Psoas muscle (tissue), 8 donors: ENCODE data around the gene UBL3. TPM values are rescaled to one million over a fixed set of nuclear protein-coding genes. Genes with fewer than 3 reads are reported as not detected.

Experiments used
- ATAC-seq, 4 donors: fragments of 200-7000 bp; cut with Tn5 transposase; one replicate each; pipeline ENCODE4 v1.9.1; 2020; ENCODE audit warnings: moderate library complexity in 3 of 4, mild to moderate bottlenecking in 2 of 4
- DNase-seq, 2 donors: peaks; one replicate each; pipeline ENCODE4 v3.0.0-alpha.2; 2020
- H3K27ac ChIP-seq: fragments of 200-600 bp; one replicate; pipeline ENCODE4 v1.8.0; 2022
- H3K27me3 ChIP-seq, 3 donors: fragments of 200-600 bp in 1 of 3; one replicate each; pipeline versions ENCODE4 v1.6.1 to v1.8.0; 2013 to 2022; ENCODE audit warnings: low read length in 2 of 3, mild to moderate bottlenecking in 2 of 3, moderate library complexity in 1 of 3; ENCODE audit not compliant: insufficient read depth in 3 of 3
- H3K36me3 ChIP-seq, 2 donors: fragments of 200-600 bp in 1 of 2; one replicate each; pipeline versions ENCODE4 v1.6.1 to v1.8.0; 2013 to 2022; ENCODE audit warnings: low read depth in 1 of 2, mild to moderate bottlenecking in 1 of 2, moderate library complexity in 1 of 2; ENCODE audit not compliant: insufficient read depth in 1 of 2
- H3K4me1 ChIP-seq: fragments of 200-600 bp; one replicate; pipeline ENCODE4 v1.8.0; 2022
- H3K4me3 ChIP-seq: fragments of 200-600 bp; one replicate; pipeline ENCODE4 v1.8.0; 2022; ENCODE audit warnings: mild to moderate bottlenecking
- H3K9me3 ChIP-seq: fragments of 200-600 bp; one replicate; pipeline ENCODE4 v1.8.0; 2022
- WGBS, 3 donors: extraction: QIAGEN DNeasy Blood & Tissue Kit; methylation state at CpG; one replicate each; pipeline versions ENCODE4 v1.1.6 to v1.1.7; 2013; 5-methylcytosine and 5-hydroxymethylcytosine counted together
- intact Hi-C, 2 donors: fragments of 100-400 bp; cut with DNase I; formaldehyde crosslinking; loops; one replicate each; pipeline versions ENCODE4 v1.11.0 to v1.14.2; 2022
- polyA plus RNA-seq, 3 donors: library from polyadenylated mRNA; stranded (reverse); fragments of 200-250 nt; gene quantifications; one replicate each; pipeline ENCODE4 v1.2.3, GENCODE V29; 2013
- total RNA-seq, 4 donors: library from RNA; stranded (reverse); fragmentation: NEBNext Ultra II Directional in 2 of 4; extraction: Animal tissue kit (Norgen Biotek cat#: 25700) in 2 of 4; gene quantifications; one replicate each; pipeline versions ENCODE4 v1.2.1 to v1.2.4, GENCODE V29; 2021 to 2023
- TF ChIP-seq, protein P1 (sequence below): fragments of 200-600 bp; IDR thresholded peaks from one replicate; pipeline ENCODE4 v1.8.0; 2022; ENCODE audit warnings: antibody characterized with exemption
- donor health status: healthy with polysubstance abuse.
- donor health status: DM: no; HTN: no; CAD: no; lungs with moderate emphysema.
- donor health status: Bipolar disorder and iron deficiency.
- donor health status: healthy.
- donor health status: DM: yes; HTN: yes; CAD: no.
- donor health status: DM: no; HTN: no; CAD: no.
- donor health status: DM: no; HTN: no; CAD: no.
- donor health status: DM: yes; HTN: yes; CAD: no.

The UBL3 gene
- total and polyA plus RNA-seq, 7 donors = 15.7 to 43.8 (median 22.8) TPM

DNA sequence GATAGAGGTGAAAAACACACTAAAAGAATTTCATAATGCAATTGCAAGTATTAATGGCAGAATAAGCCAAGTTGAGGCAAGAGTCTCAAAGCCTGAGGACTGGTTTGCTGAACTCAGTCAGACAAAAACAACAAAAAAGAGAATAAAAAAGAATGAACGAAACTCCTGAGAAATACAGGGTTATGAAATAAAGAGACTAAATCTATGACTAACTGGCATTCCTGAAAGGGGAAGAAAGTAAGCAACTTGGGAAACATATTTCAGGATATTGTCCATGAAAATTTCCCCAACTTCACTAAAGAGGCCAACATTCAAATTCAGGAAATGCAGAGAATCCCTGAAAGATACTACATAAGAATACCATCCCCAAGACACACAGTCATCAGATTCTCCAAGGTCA, 47.8 kb downstream of the UBL3 start:
- no peak overlapping the region for H3K4me3 ChIP-seq
- H3K36me3 ChIP-seq = no peaks in the 10 kb centered on the region
- DNase-seq (no peak), ATAC-seq (no peak)
- intact Hi-C loops = no loop called here
- TF ChIP-seq, protein P1, sequence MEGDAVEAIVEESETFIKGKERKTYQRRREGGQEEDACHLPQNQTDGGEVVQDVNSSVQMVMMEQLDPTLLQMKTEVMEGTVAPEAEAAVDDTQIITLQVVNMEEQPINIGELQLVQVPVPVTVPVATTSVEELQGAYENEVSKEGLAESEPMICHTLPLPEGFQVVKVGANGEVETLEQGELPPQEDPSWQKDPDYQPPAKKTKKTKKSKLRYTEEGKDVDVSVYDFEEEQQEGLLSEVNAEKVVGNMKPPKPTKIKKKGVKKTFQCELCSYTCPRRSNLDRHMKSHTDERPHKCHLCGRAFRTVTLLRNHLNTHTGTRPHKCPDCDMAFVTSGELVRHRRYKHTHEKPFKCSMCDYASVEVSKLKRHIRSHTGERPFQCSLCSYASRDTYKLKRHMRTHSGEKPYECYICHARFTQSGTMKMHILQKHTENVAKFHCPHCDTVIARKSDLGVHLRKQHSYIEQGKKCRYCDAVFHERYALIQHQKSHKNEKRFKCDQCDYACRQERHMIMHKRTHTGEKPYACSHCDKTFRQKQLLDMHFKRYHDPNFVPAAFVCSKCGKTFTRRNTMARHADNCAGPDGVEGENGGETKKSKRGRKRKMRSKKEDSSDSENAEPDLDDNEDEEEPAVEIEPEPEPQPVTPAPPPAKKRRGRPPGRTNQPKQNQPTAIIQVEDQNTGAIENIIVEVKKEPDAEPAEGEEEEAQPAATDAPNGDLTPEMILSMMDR = no peak
- H3K4me1 ChIP-seq = peaks cover 49% of the 10 kb centered on the region
- H3K27me3 ChIP-seq = no peaks in the 10 kb centered on the region
- H3K27ac ChIP-seq = no peak overlapping the region
- WGBS, 3 donors = 88 to 94% (median 88%) methylated on average over 1 of the region's 1 CpG
- H3K9me3 ChIP-seq = no peaks in the 10 kb centered on the region

GRCh38 chr13:29801737-29802305, 48.6 kb downstream of the UBL3 start:
- peak in 3 of 4 donors; percentile 66 to 67 (median 67) for ATAC-seq
- H3K4me3 ChIP-seq = no peak overlapping the region
- H3K4me1 ChIP-seq = peaks cover 44% of the 10 kb centered on the region
- no peaks in the 10 kb centered on the region for H3K9me3 ChIP-seq
- H3K27ac ChIP-seq = no peak overlapping the region
- no peaks in the 10 kb centered on the region for H3K36me3 ChIP-seq
- H3K27me3 ChIP-seq = no peaks in the 10 kb centered on the region
- WGBS, 3 donors = 76 to 95% (median 77%) methylated on average over 4 of the region's 4 CpGs
- intact Hi-C loops = no loop called here
- TF ChIP-seq, protein P1 = no peak
- no peak for DNase-seq

DNA sequence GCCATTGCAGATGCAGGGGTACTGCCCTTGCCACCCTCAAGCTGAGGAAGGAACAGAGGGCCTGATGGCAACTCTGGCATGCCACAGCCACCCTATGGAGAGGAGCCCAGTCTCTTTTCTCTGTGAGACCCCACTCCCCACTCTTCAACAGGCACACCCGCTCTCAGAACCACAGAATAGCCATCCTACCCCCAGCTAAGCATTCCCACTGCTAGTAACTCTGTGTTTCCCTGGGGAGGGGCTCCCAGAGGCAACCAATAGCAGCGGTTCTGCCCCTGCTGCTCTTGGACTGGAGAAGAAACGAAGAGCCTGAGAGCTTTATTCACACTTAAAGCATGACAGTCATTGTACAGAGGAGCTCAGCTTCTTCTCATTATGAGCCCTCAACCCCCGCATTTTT, 49.3 kb downstream of the UBL3 start:
- 90 to 96% (median 91%) methylated on average over 4 of the region's 4 CpGs for WGBS, 3 donors
- Histone ChIP-seq H3K4me1 (peaks cover 44% of the 10 kb centered on the region), H3K27me3 (no peaks in the 10 kb centered on the region), H3K9me3 (no peaks in the 10 kb centered on the region), H3K27ac (no peak overlapping the region), H3K36me3 (no peaks in the 10 kb centered on the region), H3K4me3 (no peak overlapping the region)
- no peak for DNase-seq
- intact Hi-C loops = no loop called here
- TF ChIP-seq, protein P1 = no peak
- no peak for ATAC-seq

DNA sequence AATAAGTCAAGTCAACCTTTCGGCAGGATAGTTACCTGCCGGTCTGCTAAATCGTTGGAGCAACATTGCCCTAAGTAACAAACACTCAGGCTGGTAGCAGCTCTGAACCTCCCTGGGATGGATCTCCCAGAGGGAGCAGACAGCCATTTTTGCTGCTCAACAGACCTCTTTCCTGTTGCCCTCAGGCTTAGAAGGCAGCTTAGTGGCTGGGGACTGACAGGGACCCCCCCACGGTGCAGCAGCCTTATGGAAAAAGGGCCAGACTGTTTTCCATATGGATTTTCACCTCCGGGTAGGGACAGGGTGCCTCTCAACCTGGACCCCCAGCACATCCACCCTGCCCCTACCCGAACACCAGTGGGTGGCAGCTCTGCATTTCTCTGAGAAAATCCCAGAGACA, 49.7 kb downstream of the UBL3 start:
- ATAC-seq = no peak
- TF ChIP-seq, protein P1 = no peak
- Histone ChIP-seq H3K27me3 (no peaks in the 10 kb centered on the region), H3K36me3 (no peaks in the 10 kb centered on the region), H3K4me3 (no peak overlapping the region), H3K27ac (no peak overlapping the region), H3K9me3 (no peaks in the 10 kb centered on the region), H3K4me1 (peaks cover 40% of the 10 kb centered on the region)
- no peak for DNase-seq
- intact Hi-C loops = no loop called here
- WGBS, 3 donors = 91 to 94% (median 94%) methylated on average over 6 of the region's 6 CpGs

GRCh38 chr13:29799041-29799440, 51.4 kb downstream of the UBL3 start:
- H3K9me3 ChIP-seq = no peaks in the 10 kb centered on the region
- H3K36me3 ChIP-seq = no peaks in the 10 kb centered on the region
- peaks cover 27% of the 10 kb centered on the region for H3K4me1 ChIP-seq
- intact Hi-C loops = no loop called here
- H3K27me3 ChIP-seq = no peaks in the 10 kb centered on the region
- TF ChIP-seq, protein P1 = no peak
- 41 to 71% (median 57%) methylated on average over 2 of the region's 2 CpGs for WGBS, 3 donors
- ATAC-seq = no peak
- no peak for DNase-seq
- H3K27ac ChIP-seq = no peak overlapping the region
- no peak overlapping the region for H3K4me3 ChIP-seq
